Limb (tissue), 2 donors: ENCODE data around the gene DOCK4.
A peak's percentile ranks its signal among the peaks of the same experiment; 100 is the strongest.

Source experiments
- DNase-seq, 2 donors: peaks; one replicate each; pipeline ENCODE4 v3.0.0-alpha.2; 2016; ENCODE audit errors: extremely low spot score in 2 of 2

Gene DOCK4

DNA sequence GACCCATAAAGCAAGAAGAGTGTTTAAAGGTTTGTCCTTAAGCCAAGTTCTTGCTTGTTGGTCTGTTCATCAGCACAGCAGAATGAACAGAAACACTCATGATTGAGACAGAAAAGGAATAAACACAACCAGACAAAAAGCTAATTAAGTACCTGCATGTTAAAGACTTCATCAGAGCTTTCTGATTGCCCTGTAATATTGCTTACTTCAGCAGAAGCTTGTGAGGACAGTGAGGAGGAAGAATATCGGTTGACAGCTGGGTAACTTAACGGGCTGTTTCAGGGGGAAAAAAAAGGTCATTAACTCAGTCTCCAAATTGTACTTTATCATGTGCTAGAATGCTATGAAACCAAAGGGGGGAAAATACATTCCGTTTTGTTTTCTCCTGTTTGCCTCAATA, 465.3 kb downstream of the DOCK4 start:
- no peak for DNase-seq

DNA sequence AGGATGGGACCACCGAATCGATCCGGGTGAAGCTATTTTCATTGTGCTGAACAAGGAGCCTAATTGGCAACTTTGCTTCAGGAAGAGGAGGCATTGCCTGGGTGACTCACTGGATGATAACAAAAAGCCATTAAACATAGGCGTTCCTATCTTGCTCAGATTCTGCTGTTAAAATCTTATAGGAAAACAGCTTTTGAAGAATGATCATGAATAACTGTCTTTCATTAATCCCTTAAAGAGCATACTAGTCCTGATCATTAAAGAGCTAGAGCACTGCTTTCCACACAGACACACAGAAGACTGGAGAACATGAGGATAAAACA, 469.7 kb downstream of the DOCK4 start:
- DNase-seq, result no peak

DNA sequence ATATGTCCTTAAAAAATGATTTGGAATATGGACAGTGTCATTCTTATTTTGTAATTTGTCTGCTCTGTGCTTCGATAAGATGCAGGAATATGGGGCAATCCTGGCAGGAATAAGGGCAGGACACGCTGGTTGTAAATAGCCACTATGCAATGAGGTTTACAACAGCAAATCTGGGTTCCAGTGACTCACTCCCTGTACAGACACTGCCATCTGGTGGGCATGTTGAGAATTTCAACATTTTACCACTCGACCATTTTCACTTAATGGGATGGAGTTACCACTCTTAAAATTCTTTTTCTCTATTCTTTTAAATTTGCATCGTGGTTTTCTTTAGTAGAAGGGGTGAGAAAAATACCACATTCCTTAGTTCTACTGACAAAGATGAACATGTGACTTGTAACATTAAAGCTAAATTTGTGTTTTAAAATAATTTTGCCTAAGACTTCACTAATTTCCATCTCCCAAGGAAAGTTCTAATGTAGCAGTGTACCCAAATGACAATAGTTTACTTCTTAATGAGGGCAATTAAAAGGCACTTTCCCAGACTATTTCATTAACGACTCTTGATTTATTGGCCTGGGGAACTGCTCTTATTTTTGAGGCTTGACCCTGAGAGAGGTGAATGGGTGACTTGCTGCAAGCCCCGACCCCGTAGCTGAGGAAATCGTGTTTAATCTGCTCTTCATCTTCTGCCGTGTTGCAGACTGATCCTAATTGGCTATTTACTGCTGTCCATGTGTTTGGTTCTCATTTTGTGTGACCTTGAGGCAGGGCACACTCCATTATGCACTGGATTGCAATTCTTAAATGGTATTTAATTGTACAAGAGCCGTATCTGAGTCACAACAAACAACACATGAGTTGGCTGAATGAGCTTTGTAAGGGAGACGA, 470.3 kb downstream of the DOCK4 start:
- peak; percentile 74 to 81 for DNase-seq

DNA sequence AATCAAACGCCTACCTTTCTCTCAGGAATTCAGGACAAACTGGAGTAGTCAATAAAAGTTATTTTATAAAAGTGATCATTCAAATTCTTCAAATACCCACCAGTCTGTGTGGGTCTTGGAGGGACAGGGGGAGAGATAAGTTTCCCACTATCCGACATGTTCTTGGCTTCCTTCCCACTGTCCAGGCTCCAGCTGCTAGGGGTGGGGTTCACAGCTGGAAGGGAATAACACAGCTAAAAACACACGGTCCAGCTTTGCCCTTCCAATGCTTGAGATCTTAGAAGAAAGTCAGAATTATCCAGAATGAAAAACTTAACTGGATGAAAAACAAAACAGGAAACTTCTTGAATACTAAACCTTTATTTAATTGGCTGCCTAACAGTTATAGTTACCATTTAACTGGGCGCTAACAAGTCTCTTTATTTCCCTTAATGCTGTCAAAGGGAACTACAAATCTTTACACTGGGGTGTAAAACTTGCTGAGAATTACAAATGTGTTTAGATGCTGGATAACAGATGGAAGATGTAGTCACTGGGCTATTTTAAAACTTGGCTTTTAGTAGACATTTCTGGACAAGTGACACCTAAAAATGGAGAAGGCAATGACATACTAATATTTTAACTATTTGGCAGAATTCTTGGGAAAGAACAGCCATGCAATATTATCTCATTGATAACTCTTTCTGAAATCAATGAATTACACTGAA, 471.1 kb downstream of the DOCK4 start:
- peak in 1 of 2 donors; percentile 37 for DNase-seq

DNA sequence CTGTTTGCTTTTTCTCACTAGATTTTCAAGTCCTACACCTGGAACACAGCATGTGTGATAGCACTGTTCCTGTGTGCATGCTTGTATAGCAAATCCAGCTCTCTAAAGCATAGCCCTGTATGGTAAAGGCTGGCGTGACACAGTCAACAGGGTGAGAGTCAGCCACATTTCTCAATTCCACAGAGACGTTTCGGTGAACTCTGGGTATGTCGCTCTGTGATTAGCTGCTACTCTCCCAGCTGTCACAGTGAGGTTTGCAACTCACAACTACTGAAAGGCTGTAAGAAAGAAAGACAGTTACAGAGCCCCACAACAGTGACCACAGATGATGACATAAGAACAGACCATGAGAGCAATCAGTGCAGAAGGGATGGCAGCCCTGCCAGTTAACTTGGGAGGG, 473.3 kb downstream of the DOCK4 start:
- DNase-seq, result no peak

DNA sequence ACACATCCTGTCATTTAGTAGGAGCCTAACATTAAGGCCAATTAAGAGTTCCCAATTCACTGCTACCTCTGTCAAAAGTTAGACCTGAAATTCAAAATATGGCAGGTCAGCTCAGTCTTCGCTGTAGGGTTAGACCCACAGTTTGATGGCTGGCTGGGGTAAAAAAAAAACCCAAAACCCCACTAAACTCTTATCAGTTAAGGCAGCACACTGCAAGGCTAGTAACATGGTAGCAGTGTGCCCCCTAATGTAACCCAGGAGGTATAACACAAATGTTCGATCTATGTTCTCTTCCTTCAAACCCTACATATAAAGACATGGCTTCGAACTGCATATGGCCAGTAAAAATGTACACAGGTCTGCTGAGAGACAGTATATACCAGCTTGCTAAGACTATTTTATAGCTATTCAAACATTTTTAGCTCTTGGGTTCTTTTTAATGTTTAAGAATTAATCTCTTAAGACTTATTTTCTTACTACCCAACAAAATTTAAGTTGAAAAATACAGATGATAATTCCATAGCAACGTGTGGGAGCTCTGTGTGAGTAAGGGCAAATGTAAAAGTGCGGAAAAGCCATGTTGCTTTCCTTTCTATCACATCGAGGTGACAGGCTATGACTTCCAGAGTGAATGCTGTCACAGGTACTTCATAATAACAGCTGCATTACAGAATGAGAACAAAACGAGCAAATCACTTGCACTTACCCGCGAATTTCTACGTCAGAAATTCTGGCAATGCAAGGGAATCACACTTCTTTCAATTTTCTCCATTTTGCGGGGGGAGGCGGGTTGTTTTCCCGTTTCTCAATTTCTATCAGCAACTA, 475.5 kb downstream of the DOCK4 start:
- no peak for DNase-seq

DNA sequence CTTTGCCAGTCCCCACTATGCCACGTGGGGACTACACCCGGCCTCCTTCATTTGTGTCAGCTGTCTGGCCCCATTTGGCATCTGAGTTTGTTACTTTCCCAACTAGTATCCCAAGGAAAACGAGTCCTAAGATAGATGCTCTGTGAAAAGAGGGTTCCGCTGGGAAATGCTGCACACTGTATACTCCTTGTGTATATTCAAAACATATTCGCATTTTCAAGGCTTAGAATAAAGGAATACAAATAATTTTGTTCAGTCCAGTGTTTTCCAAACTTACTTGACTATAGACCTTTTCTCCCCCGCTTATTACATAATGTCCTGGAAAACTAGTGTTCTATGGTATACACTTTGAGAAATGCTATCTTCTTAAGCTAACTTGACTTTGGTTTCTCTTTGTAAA, 476.1 kb downstream of the DOCK4 start:
- DNase-seq, result no peak

DNA sequence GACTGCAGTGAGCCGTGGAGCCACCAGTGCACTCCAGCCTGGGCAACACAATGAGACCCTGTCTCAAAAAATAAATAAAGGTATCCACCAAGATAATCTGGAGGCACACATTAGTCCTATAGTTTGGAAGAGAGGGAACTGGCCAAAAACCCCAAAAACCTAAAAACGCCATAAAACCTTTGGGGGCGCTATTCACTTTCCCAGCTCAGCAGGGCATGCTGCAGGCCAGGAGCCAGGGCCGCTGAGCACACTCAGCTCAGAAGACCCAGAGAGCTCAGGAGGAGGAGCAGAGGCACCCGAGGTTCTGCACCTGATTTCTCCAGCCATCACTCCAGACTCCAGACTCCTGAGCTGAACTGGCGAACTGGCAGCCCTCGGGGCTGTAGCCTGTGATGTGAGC, 476.7 kb downstream of the DOCK4 start:
- DNase-seq, result no peak

DNA sequence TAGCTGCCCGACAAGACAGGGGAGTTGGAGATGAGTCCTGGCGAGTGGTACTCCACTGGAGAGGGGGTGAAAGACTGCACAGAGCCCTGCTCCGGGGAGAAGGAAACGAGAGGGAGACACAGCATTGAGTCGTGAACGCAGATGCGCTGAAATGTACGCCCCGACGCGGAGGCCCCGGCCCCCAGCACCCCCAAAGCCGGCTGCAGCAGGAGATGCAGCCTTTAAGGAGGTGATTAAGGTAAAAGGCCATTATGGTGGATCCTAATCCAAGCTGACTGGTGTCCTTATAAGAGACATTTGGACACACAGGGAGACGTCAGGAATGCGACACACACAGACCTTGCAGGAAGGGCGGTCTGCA, 477.6 kb downstream of the DOCK4 start:
- no peak for DNase-seq

DNA sequence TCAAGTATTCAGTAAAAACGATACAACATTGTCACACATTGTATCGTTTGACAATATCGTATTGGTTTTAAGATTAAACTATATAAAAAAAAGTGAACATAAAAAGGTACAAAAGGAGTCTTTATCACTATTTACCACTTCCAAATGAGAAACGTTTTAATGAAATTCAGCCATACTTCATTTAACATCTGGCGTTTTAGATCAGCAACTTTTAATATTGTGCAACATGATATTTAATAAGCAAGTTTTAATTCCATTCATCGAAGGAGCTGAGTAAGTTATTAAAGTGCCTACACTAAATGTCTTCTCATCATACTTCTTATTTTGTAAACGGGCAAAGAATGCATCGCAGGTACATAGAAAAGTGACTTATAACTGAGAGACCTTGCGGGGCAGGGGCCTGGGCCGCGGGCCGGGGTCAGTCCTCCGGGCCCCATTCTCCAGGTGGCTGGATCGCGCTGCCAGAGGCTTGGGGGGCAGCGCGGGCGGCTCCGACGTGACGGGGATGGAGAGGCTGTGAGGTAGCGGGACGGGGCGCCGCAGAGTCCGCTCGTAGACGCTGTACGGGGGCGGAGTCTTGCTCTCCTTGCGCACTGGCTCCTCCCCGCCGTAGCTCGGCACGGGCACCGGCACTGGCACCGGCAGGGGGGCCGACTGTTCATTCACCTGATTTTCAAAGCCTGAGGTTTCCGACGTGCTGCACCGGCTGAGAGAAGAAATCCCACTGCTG, 478.1 kb downstream of the DOCK4 start:
- no peak for DNase-seq

DNA sequence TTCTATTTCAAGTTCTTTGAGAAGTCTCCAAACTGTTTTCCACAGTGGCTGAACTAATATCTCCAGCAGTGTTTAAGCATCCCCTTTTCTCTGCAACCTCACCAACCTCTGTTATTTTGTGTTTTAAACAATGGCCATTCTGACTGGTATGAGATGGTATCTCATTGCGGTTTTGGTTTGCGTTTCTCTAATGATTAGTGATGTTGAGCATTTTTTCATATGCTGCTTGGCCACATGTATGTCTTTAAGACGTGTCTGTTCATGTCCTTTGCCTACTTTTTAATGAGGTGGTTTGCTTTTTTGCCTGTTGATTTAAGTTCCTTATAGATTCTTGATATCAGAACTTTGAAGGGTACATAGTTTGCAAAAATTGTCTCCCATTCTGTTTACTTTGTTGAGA, 487.3 kb downstream of the DOCK4 start:
- DNase-seq, result no peak

DNA sequence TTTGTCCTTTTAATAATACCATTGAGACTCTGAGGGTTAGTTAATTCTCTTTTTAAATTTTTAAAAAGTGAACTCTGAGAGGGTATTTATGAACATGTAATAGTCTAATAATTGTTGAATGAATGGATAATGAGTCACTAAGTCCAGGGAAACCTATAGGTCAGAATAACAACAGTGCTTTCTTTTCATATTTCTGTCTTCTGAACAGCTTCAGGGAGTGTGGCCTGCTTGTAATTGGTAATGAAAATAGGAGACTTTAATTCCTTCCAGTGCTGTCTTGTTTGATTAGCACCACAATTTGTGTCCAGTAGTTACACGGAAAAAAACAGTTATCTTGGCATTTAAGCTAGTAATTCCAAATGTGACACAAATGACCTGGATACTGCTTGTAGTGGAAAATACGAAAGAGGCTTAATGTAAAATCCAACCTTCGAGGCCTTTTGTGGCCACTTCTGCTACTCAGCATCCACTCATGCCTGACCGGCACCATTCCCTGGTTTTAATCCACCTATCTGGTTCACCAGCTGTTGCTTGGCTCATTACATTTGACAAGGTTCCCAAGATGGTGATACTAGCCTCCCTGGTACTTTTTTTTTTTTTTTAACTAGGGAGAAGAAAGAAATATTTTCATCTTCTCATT, 494.7 kb downstream of the DOCK4 start:
- no peak for DNase-seq

DNA sequence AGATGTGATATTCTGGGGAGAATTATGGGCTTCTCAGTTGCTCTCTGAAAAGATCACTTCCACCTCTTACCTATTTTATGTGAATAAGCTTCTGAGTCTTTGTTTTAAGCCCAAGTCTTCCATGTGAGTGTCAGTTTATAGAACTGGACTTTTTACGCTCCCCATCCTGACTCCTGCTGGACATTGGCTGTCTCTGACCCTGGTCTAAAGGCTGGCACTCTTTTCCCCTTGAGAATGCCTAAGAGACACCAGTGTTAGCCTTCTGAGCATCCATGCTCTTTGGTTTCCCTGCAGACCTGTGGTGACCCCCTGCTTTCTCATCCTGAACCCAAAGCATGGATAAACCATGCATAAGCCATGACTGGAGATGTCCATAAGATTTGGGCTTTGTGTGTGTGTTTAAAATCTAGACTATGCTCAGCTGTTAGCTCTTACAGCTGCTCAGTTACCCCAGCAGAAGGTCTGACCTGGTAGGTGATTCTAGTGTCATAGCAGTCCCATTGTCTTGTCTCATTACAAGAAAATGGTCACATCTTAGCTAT, 495.3 kb downstream of the DOCK4 start:
- no peak for DNase-seq

DNA sequence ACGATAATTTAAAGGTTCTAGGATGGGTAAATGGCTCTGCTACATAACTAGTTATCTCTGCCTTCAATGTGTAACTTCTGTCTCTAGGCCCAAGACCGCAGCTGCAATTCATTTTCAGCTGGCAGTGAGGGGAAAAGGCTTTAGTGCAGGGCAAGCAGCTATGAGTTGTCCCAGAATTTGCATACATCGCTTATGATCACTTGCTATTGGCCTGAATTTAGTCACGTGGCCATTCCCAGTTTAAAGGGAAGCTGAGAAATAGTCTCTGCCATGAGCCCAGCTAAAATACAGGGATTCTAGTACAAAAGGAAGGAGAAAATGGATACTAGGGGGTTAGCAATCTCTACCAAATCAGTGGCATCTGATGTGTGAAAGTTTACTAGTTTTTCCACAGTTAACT, 498.1 kb downstream of the DOCK4 start:
- DNase-seq, result no peak

DNA sequence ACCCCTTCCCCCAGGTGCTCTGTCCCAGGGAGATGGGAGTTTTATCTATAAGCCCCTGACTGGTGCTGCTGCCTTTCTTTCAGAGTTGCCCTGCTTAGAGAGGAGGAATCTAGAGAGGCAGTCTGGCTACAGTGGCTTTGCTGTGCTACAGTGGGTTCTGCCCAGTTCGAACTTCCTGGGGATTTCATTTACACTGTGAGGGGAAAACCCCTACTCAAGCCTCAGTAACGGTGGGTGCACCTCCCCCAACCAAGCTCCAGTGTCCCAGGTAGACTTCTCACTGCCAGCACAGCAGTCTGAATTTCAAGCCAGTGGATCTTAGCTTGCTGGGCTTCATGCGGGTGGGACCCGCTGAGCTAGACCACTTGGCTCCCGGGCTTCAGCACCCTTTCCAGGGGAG, 500.4 kb downstream of the DOCK4 start:
- no peak for DNase-seq

DNA sequence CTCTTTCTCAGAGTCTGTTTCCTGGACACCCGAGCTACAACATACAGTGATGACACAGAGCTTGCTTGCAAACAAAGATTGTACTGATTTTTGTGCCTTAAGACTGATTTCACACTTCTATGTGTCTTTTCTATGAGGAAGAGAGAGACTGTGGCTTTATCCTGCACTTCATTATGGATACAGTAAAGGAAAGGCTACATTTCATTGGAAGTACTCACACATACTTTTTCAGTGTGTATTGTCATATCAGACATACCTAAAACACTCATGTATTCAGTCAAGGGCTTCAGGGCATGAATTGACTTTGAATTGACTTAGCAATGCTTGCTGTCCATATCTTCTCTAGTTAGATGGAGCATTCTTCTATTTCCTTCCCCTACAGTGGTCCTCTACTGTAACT, 508.4 kb downstream of the DOCK4 start:
- no peak for DNase-seq

DNA sequence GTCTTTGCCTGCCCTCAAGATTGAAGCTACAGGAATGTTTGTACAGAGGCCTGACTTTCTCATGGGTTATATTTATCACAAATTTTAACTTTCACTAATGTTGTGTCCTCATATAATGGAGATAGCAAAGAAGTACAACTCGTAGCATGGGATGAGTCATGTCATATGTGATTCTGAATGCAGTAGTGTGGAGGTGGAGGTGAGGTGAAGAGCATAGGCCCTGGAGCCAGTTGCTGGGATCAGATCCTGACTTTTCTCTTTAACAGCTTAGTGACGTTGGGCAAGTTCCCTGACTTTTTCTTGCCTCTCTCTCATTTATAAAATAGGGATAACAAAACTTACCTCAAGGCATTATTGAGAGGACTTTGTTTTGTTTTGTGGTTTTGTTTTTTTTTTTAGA, 511.8 kb downstream of the DOCK4 start:
- no peak for DNase-seq

DNA sequence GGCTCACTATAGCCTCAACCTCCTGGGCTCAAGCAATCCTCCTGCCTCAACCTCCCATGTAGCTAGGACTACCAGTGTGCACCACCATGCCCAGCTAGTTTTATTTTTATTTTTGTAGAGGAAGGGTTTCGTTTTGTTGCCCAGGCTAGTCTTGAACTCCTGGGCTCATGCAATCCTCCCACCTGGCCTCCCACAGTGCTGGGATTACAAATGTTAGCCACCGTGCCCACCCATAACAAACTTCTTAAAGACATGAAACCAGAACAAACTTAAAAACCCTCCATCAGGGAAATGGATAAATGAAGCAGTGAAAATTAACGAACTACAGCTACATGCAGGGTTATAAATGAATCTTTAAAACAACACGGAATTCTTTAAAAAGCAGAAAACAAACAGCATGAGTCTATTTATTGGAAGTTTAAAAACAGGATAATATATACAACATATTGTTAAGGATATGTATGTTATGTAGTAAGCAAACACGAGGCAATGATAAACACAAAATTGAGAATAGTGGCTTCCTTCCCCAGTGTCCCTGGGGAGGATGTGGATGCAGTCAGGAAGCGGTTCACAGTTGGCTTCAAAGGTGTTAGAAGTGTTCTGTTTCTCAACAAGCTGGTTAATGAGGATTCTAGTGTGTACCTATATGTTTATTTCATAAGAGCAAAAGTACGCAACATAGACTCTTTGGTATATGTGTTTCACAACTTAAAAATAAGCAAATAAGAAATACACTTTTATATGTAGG, 515.7 kb downstream of the DOCK4 start:
- DNase-seq, result no peak

DNA sequence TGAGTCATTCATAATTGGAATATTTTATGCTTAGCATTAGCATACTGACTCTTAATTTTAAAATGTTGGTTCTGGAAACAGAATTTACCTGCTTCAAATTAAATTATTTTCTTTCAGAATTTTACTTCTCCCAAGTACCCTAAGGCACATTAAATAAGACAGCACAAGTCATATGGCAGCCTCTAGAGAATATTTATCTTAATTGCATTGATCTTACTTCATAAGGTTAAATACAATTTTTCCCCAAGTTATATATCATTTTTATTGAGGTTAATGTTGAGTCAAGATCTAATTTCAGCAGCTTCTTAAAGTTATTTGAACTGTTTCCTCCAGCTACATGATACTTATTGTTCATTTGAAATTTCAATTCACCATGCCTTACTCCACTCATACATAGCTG, 520.9 kb downstream of the DOCK4 start:
- DNase-seq, result no peak
